Measurements from ENCODE around the gene C19orf81. TPM values are rescaled to one million over a fixed set of nuclear protein-coding genes. Genes with fewer than 3 reads are reported as not detected.

The C19orf81 gene
- total and polyA plus RNA-seq, 9 of the 15 experiments (the other 6 are each of a cell fraction or from before 2014, with no cell fraction given): 2.5 to 42.9 (median 33.0) TPM; not detected in 4

GRCh38 chr19:50601407-50602088, 47.7 kb upstream of the C19orf81 start (continued):
- peak; percentile 100 for TF ChIP-seq DPF2 (IDR thresholded peaks at IDR 0.05)
- TF ChIP-seq TAF9B (IDR thresholded peaks at IDR 0.05; ENCODE audit: partially characterized antibody): peak; percentile 83
- peak in 1 of 3 experiments; percentile 29 for TF ChIP-seq YY1 (IDR thresholded peaks at IDR 0.05; ENCODE audit: borderline replicate concordance in 1 of 3, control insufficient read depth in 1 of 3, extremely low read depth in 1 of 3, insufficient read depth in 3 of 3, insufficient read length in 1 of 3, insufficient replicate concordance in 2 of 3, low read depth in 1 of 3, low read length in 2 of 3)
- TF ChIP-seq MEF2D (tag; conservative IDR thresholded peaks at IDR 0.05; ENCODE audit: low read depth): peak; percentile 82
- TF ChIP-seq TEAD4 (IDR thresholded peaks at IDR 0.05; ENCODE audit: low read length): peak; percentile 97
- no peak for TF ChIP-seq TEAD4 (CRISPR knock-in tag; IDR thresholded peaks at IDR 0.05; ENCODE audit: borderline replicate concordance)
- TF ChIP-seq ZNF174 (CRISPR knock-in tag; IDR thresholded peaks at IDR 0.05): no peak
- TF ChIP-seq BCL6 (CRISPR knock-in tag; IDR thresholded peaks at IDR 0.05): no peak
- TF ChIP-seq MTA3 (IDR thresholded peaks at IDR 0.05; ENCODE audit: borderline replicate concordance): peak; percentile 96
- TF ChIP-seq ATF7 (IDR thresholded peaks at IDR 0.05): peak; percentile 94
- TF ChIP-seq SNAPC5 (CRISPR knock-in tag; IDR thresholded peaks at IDR 0.05): no peak
- TF ChIP-seq PCBP2 (IDR thresholded peaks at IDR 0.05; ENCODE audit: low read depth, low read length, poor library complexity, severe bottlenecking): no peak
- no peak for TF ChIP-seq FOXJ2 (tag; IDR thresholded peaks at IDR 0.05)
- TF ChIP-seq NCOA2 (IDR thresholded peaks at IDR 0.05; ENCODE audit: partially characterized antibody in 2 of 2): peak in 1 of 2 experiments; percentile 91
- TF ChIP-seq NR2C2 (CRISPR knock-in tag; IDR thresholded peaks at IDR 0.05): no peak
- peak; percentile 51; the same call in 1 of the 2 replicates for TF ChIP-seq NR2C2 (tag; IDR thresholded peaks at IDR 0.05)
- TF ChIP-seq JUN (IDR thresholded peaks at IDR 0.05; ENCODE audit: borderline replicate concordance, low read depth, low read length): peak; percentile 88; the same call in 1 of the 2 replicates
- TF ChIP-seq JUN (CRISPR knock-in tag; IDR thresholded peaks at IDR 0.05; ENCODE audit: borderline replicate concordance): no peak
- TF ChIP-seq FOSL1 (tag; conservative IDR thresholded peaks at IDR 0.05): peak; percentile 99
- peak; percentile 91 for TF ChIP-seq JUND (IDR thresholded peaks at IDR 0.05; ENCODE audit: borderline replicate concordance, low read depth, low read length)
- TF ChIP-seq JUND (tag; IDR thresholded peaks at IDR 0.05; ENCODE audit: borderline replicate concordance, low read depth, low read length): peak; percentile 93; the same call in 2 of the 3 replicates
- peak; percentile 72 for TF ChIP-seq DMBX1 (CRISPR knock-in tag; IDR thresholded peaks at IDR 0.05; ENCODE audit: borderline replicate concordance)
- TF ChIP-seq SOX6 (IDR thresholded peaks at IDR 0.05): peak; percentile 96
- TF ChIP-seq GMEB1 (CRISPR knock-in tag; IDR thresholded peaks at IDR 0.05): no peak
- no peak for TF ChIP-seq ILK (tag; IDR thresholded peaks at IDR 0.05; ENCODE audit: borderline replicate concordance, low read depth)
- peak; percentile 95 for TF ChIP-seq GATAD2B (IDR thresholded peaks at IDR 0.05; ENCODE audit: borderline replicate concordance)
- TF ChIP-seq TRIM24 (IDR thresholded peaks at IDR 0.05): peak; percentile 94 to 96
- peak; percentile 84 for TF ChIP-seq CXXC5 (CRISPR knock-in tag; IDR thresholded peaks at IDR 0.05)
- TF ChIP-seq HDGF (IDR thresholded peaks at IDR 0.05): no peak
- peak; percentile 30; the same call in 1 of the 2 replicates for TF ChIP-seq RAD51 (IDR thresholded peaks at IDR 0.05; ENCODE audit: borderline replicate concordance, low read depth)

Data from K562 (cell line).